Stomach (tissue), 9 donors: ENCODE measurements around the gene NBDY. TPM values are rescaled to one million over a fixed set of nuclear protein-coding genes. Genes with fewer than 3 reads are reported as not detected.
A peak's percentile ranks its signal among the peaks of the same experiment; 100 is the strongest.

Source experiments
- DNase-seq, 2 donors: peaks; one replicate each; pipeline versions ENCODE4 v3.0.0 to v3.0.0-alpha.2; 2013 to 2019
- H3K27ac ChIP-seq, 5 donors: fragments of 200-600 bp in 4 of 5; sonication (generic) in 4 of 5; one replicate each; pipeline ENCODE4 v1.5.1; 2013 to 2019; ENCODE audit warnings: mild to moderate bottlenecking in 1 of 5, moderate library complexity in 1 of 5
- H3K27me3 ChIP-seq, 3 donors: fragments of 200-600 bp; sonication (generic); one replicate each; pipeline ENCODE4 v1.5.1; 2017 to 2019; ENCODE audit warnings: mixed run types in 1 of 3
- H3K36me3 ChIP-seq, 4 donors: fragments of 200-600 bp; sonication (generic); 1 replicate in 3 of 4; 2 replicates in 1 of 4; pipeline ENCODE4 v1.5.1; 2016 to 2019
- H3K4me1 ChIP-seq, 4 donors: fragments of 200-600 bp; sonication (generic); one replicate each; pipeline ENCODE4 v1.5.1; 2016 to 2019
- H3K4me3 ChIP-seq, 4 donors: fragments of 200-600 bp; sonication (generic) in 3 of 4; one replicate each; pipeline ENCODE4 v1.5.1; 2016 to 2019; ENCODE audit warnings: mild to moderate bottlenecking in 1 of 4
- H3K9me3 ChIP-seq, 4 donors: fragments of 200-600 bp; sonication (generic); one replicate each; pipeline ENCODE4 v1.5.1; 2016 to 2019
- CTCF ChIP-seq, 7 experiments: fragments of 450-650 bp in 4 of 7; fragments of 200-600 bp in 3 of 7; sonication (generic) in 3 of 7; IDR thresholded peaks; one replicate each; pipeline ENCODE4 v1.5.1; 2016 to 2019; ENCODE audit warnings: antibody characterized with exemption in 7 of 7, control low read depth in 2 of 7, mild to moderate bottlenecking in 1 of 7
- EP300 ChIP-seq: sonication (generic); formaldehyde crosslinking; IDR thresholded peaks from one replicate; pipeline ENCODE4 v1.6.1; 2017; ENCODE audit warnings: antibody characterized with exemption
- POLR2A ChIP-seq, 4 donors: fragments of 450-650 bp; IDR thresholded peaks; one replicate each; pipeline ENCODE4 v1.6.1; 2016; ENCODE audit warnings: antibody characterized with exemption in 4 of 4, control low read depth in 2 of 4, mild to moderate bottlenecking in 1 of 4, moderate library complexity in 1 of 4
- POLR2AphosphoS5 ChIP-seq, 3 donors: sonication (generic); formaldehyde crosslinking; IDR thresholded peaks; one replicate each; pipeline ENCODE4 v1.6.1; 2016; ENCODE audit warnings: antibody characterized with exemption in 3 of 3
- WGBS, 5 donors: extraction: QIAGEN DNeasy Blood & Tissue Kit in 3 of 5; methylation state at CpG; one replicate each; pipeline versions ENCODE4 v1.1.5 to v1.1.7; 2013 to 2018; 5-methylcytosine and 5-hydroxymethylcytosine counted together
- intact Hi-C: fragments of 100-400 bp; cut with DNase I; formaldehyde crosslinking; loops from one replicate; pipeline ENCODE4 v1.15.1; 2023; ENCODE audit warnings: low total_unique reads
- polyA plus RNA-seq, 3 donors: library from polyadenylated mRNA; stranded (reverse); fragments of 200-250 nt; gene quantifications; one replicate each; pipeline ENCODE4 v1.2.3, GENCODE V29; 2013
- total RNA-seq, 5 donors: library from RNA; depleted of rRNA; stranded (reverse); fragments of >200 nt; gene quantifications; one replicate each; pipeline versions ENCODE4 v1.1.0 to v1.2.3, GENCODE V29; 2014 to 2016
- donor health status: healthy with polysubstance abuse.
- donor health status: Bipolar disorder and iron deficiency.
- donor health status: healthy.

The NBDY gene
- total and polyA plus RNA-seq, 8 donors = 5.7 to 46.6 (median 16.5) TPM; not detected in 1

GRCh38 chrX:56791456-56791855 lies 62.4 kb downstream of the NBDY start:
- H3K36me3 ChIP-seq = peaks cover 0 to 6% (median 0%) of the 10 kb centered on the region in 4 donors
- H3K4me3 ChIP-seq = no peak overlapping the region
- 68 to 88% (median 80%) methylated on average over 3 of the region's 3 CpGs for WGBS, 5 donors
- no peaks in the 10 kb centered on the region for H3K27me3 ChIP-seq
- peak in 1 of 2 donors; percentile 0 for DNase-seq
- H3K27ac ChIP-seq = no peak overlapping the region
- TF ChIP-seq POLR2AphosphoS5 (IDR thresholded peaks at IDR 0.05) = no peak
- TF ChIP-seq EP300 = no peak
- TF ChIP-seq POLR2A (IDR thresholded peaks at IDR 0.05) = no peak
- H3K4me1 ChIP-seq = peaks cover 0 to 4% (median 2%) of the 10 kb centered on the region in 4 donors
- intact Hi-C loops = no loop called here
- no peaks in the 10 kb centered on the region for H3K9me3 ChIP-seq

GRCh38 chrX:56792270-56793111 lies 63.4 kb downstream of the NBDY start:
- DNase-seq = peak; percentile 0 to 9
- WGBS, 5 donors = 77 to 92% (median 86%) methylated on average over 6 to 8 of the region's 8 CpGs

GRCh38 chrX:56793112-56793430 lies 64.0 kb downstream of the NBDY start:
- intact Hi-C loops = no loop called here
- H3K27me3 ChIP-seq = no peaks in the 10 kb centered on the region
- H3K9me3 ChIP-seq = no peaks in the 10 kb centered on the region
- no peak for TF ChIP-seq EP300
- no peak overlapping the region for H3K4me3 ChIP-seq
- 88 to 100% (median 94%) methylated on average over 1 of the region's 1 CpG; no CpG with 5 or more reads in 1 of the 5 donors for WGBS, 5 donors
- peaks cover 0 to 12% (median 2%) of the 10 kb centered on the region in 4 donors for H3K4me1 ChIP-seq
- H3K36me3 ChIP-seq = no peaks in the 10 kb centered on the region
- peak in 1 of 2 donors; percentile 2 for DNase-seq
- H3K27ac ChIP-seq = no peak overlapping the region

More at GRCh38 chrX:56792270-56793111, 63.4 kb downstream of the NBDY start:
- Histone ChIP-seq H3K27me3 (no peaks in the 10 kb centered on the region), H3K36me3 (peaks cover 0 to 2% (median 0%) of the 10 kb centered on the region in 4 donors), H3K4me1 (peaks cover 0 to 6% (median 2%) of the 10 kb centered on the region in 4 donors), H3K27ac (no peak overlapping the region), H3K9me3 (no peaks in the 10 kb centered on the region), H3K4me3 (no peak overlapping the region)
- intact Hi-C loops = no loop called here
- TF ChIP-seq POLR2A (IDR thresholded peaks at IDR 0.05) = no peak
- TF ChIP-seq POLR2AphosphoS5 (IDR thresholded peaks at IDR 0.05) = no peak
- no peak for TF ChIP-seq CTCF (IDR thresholded peaks at IDR 0.05)
- no peak for TF ChIP-seq EP300

GRCh38 chrX:56793521-56794320 lies 64.7 kb downstream of the NBDY start:
- H3K4me3 ChIP-seq = no peak overlapping the region
- TF ChIP-seq POLR2AphosphoS5 (IDR thresholded peaks at IDR 0.05) (no peak), CTCF (IDR thresholded peaks at IDR 0.05) (no peak), EP300 (no peak), POLR2A (IDR thresholded peaks at IDR 0.05) (no peak)
- WGBS, 5 donors = 79 to 93% (median 90%) methylated on average over 8 to 15 of the region's 15 CpGs
- H3K27me3 ChIP-seq = no peaks in the 10 kb centered on the region
- peaks cover 0 to 3% (median under 1%) of the 10 kb centered on the region in 4 donors for H3K36me3 ChIP-seq
- peaks cover 0 to 19% (median 6%) of the 10 kb centered on the region in 4 donors for H3K4me1 ChIP-seq
- DNase-seq = peak; percentile 22 to 53
- no peak overlapping the region for H3K27ac ChIP-seq
- no peaks in the 10 kb centered on the region for H3K9me3 ChIP-seq
- intact Hi-C loops = no loop called here
